DMS153 treated with DMSO at 0.1 percent for 48 hours (cell line): Measurements from ENCODE around the gene TBCD.

Source experiments
- DNase-seq: peaks from one replicate; lab custom pipeline; 2025; ENCODE audit not compliant: unreplicated experiment; lab: John Stamatoyannopoulos, UW

Gene TBCD

DNA sequence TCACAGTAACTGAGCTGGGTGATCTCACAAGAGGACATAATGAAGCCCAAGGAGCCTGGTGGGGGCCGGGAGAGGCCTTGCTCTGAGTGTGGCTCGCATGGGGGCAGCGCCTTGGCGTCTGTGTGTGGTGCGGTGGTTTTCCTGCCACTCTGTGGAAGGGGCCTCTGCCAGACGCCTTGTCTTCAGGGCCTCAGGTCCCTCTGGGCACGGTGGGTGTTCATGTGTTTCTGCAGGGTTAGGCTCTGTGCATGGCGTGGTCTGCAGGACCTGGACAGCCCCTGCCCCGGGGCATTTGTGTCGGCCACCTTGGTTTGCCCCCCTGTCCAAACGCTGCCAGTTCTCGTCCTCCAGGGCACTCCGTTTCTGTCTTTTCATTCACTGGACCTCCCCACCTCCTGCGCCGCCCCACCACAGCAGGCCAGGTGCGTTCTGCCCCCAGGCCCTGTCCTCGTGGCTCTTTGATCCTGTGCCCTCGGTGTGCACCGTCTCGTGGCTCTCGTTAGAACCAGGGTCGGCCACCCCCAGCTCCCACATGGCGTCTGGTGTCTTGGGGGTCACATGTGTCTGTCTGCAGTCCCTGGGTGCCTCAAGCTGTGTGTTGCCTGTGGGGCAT, 131.7 kb downstream of the TBCD start:
- no peak for DNase-seq

DNA sequence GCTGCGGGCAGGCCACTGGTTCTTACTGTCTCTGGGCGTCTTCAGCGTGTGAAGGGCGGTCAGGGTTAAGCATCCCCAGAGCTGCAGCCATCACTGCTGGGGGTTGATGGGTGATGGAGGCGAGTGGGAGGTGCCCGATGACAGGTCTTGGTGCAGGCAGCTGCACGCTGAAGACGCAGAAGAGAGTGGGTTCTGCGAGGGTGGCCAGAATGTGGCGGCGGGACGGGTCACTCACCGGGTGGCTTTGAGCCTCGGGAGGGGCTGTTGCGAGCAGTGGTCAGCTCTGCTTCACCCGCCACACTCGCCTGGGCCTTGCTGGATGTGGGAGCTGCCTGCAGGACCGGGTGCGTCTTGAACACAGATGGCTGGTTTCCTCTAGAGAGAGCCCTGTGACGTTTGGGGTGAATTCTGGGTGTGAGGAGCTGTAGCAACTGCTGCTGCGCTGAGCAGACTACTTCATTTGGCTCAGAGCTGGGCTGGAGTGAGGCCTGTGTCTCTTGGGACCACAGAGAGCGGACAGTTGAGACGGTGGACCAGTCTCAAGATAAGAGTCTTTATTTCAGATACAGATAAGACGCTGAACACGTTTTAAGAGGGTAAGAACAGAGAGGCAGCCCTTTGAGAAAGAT, 132.6 kb downstream of the TBCD start:
- DNase-seq = no peak

DNA sequence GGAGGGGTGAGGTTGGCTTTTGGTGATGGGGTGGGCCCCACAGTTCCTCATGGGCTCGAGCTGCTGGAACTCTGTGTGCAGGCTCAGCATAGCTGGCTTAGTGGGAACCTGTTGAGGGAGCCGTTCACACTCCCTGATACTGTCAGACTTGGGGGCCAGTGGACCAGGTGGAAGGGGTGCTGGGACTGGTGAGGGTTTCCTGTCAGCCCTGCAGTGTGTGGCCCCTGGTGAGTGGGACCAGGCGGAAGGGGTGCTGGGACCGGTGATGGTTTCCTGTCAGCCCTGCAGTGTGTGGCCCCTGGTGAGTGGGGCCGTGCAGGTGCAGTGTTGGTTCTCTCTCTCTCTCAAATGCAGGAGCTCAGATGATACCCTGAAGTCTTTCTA, 133.1 kb downstream of the TBCD start:
- no peak for DNase-seq

DNA sequence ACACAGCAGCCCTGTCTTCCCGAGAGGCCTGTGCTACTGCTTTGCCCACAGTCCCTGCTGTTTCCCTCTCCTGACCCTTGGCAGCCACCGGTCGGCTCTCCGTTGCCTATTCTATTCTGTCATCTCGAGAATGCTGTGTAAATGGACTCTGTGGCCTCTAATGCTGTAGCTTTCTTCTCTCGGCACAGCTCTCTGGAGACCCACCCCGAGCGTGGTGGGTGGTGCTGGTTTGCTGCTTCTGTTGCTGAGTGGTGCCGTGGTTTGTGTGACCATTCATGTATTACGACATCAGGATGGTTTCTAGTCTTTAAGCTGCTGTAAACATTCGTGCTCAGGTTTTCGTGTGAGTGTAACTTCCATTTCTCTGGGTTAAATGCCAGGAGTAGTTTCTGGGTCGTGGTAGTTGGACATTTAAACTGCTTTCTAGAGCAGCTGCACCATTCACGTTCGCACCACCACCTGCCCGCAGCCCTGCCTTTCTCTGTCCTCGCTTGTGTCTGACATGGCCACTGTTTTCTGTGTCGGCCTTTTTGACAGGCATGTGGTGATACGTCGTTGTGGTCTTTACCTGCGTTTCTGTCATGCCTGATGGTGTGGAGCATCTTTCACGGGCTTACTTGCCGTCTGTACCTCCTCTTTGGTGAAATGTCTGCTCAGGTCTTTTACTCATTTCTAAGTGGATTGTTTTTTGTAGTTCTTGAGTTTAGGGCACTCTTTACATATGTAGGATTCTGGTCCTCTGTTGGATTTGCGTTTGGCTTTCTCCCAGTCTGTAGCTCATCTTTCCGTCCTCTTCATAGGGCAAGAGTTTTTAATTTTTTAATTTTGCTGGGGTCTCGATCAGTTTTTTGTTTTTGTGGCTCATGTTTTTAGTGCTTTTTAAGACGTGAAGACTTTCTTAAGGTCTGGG, 135.6 kb downstream of the TBCD start:
- DNase-seq = no peak

DNA sequence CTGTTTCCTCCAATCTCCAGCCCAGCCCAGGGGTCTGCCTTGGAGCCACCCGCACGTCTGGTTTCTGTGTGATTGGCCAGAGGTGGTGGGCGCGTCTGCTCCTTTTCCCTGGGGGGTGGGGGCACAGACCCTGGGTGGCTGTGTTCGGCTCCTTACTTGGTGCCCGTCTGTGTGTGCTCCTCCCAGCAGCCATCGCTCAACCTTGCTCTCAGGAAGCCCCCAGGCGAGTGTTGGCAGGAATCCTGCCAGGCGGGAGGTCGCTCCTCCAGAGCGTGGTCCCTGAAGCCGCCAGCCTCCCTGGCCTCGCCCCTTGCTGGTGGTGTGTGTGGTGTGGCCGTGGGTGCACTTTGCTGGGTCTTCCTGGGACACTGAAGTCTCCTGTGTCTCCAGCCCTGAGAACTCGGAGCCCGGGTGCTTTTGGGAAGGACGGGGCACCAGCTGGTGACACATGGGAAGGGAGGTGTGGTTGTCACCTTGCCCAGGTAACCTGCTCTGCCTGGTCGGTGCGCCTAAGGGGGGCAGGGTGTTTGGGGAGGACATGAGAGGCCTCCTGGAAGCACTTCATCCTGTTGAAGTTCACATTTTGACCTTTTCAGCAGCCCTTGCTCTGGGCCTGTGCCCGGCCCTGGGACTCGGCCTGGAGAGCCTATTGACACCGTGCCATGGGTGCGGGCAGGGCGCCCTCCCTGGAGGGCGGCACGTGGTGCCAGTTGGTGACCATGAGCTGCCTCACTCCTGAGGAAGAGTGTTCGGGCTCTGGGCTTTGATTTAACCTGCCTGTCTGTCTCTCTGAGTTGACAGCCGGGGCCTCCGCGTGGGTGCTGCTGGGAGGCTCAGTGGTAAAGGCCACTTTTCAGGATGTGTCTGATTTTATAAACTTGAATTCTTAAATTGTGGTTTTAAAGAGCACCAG, 137.0 kb downstream of the TBCD start:
- DNase-seq = no peak

DNA sequence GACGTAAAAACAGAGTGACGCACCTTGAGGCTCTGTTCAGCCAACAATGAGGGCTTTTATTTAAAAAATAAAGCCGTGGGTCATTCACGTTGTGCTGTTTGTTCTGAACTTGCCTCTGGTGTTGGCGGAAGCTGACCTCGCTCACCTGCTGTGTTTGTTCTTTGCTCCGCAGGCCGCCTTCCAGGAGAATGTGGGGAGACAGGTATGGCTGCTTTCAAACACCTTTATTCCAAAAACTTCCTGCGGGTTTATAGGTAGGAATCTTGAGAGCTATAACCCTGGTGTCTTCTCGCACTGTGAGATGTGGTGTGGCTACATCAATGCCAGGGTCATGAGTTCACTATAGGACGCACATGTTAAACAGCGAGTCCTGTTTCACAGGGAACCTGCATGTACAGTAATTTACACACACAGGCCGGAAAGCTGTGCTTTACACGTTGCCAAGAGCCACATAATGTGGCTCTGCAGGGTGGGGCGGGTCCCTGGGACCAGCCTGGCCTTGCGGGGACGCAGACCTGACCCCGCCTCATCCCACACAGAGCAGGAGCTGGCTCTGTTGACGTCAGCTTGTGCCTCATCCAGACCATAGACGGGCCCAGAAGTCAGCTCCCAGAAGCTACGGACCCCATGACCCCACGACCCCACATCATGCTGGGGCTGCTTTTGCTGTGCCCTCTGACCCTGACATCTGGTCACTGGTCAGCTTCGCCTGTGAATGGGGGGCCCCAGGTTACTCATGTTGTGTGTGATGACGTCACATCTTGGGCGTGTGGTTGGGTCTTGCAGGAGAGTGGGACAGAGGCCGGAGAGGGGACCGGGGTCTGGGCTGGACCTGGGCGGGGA, 137.9 kb downstream of the TBCD start:
- no peak for DNase-seq

DNA sequence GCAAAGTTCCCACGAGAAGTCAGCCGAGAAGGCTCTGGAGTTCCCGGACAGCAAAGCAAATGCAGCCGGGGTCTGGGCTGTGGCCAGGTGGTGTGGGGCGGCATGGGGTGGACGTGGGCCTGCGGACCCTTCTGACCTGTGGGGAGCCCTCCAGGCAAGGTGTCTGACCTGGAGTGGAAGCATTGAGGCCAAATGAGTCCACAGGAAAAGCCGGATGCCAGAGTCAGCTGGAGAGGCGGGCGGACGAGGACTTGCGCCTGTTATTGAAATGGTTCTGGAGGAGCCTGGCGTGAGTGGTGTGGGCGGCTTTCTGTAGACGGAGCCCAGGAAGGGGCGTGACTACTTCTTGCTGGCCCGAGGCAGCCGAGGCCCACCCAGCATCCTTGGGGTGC, 138.5 kb downstream of the TBCD start:
- DNase-seq = no peak

DNA sequence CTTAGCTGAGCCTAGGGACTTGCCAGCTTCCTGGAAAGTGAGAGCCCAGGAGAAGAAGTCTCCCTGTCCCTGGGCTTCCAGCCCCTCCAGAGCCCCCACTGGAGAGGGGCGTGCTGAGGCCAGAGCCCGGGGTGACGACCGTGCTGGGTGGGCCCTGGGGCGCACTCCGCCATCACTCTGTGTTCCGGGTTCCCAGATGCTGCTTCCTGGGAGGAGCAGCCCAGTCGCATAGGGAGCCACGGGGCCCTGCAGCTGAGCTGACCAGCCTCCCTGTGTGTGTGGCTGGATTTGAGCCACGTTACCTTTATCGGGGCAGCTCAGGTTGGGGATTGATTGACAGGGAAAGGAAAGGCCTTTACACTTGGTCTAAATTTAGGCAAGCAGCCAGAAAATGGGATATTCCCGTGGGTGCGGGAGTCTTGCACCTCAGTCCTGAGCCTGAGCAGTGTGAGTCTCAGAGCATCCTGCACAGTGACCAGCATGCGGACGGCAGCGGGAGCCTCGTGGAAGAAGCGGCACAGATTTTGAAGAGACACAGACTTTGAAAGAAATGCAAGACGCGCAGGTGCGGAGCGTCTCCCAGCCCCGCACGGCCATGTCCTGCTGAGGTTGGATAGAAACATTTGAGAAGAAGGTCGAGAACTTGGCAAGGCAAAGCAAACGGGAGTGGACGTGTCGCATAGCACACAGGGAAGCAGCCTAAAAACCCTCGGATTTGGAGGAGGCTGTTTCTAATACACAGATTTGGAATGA, 139.2 kb downstream of the TBCD start:
- DNase-seq = no peak

DNA sequence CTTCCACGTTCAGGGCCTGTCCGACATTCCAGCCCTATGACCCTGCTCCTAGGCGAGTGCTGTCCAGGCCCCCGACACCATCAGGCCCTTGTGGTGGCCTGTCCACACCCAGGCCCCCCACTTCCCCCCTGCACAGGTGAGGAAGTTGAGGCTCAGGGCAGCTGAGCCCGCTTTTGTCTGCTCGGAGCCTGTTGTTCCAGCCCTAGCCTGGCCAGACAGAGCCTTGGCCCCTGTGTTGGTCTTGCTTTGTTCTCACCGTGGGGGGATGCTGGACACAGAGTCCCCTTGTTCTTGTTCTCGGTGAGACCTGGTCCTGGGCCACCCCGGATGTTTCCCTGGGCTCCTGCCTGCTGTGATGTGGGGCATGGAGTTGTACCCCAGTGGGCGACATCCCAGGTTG, 140.0 kb downstream of the TBCD start:
- no peak for DNase-seq

DNA sequence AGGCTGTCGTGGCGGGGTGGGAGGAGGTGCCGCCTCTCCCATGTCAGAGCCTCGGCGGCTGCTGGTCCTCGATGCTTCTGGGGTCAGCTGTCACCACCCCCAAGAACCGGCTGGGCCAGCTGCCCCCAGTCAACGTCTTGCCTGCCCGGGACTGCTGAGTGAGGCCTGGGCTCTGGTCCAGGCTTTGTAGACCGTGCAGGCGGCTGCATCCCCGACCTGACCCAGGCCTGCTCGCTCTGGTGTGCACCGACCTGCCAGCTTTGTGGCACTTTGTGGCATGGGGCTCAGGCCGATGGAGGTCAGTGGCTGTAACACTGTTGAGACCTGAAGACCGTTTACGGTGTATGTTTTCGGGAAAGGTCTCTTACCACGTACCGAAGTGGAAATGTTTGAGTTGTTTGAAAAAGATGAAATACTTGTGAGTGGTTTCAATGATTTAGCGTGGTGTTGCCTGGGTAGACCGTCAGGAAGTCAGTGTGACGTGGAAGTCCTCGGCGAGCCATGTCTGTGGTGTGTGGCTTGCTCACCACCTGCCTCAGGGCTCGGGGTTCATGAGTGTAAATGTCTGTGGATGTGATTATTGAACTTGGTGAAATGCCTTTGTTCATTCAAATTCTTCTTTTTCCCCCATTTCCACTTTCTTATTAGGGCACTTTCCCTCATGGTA, 141.2 kb downstream of the TBCD start:
- no peak for DNase-seq

DNA sequence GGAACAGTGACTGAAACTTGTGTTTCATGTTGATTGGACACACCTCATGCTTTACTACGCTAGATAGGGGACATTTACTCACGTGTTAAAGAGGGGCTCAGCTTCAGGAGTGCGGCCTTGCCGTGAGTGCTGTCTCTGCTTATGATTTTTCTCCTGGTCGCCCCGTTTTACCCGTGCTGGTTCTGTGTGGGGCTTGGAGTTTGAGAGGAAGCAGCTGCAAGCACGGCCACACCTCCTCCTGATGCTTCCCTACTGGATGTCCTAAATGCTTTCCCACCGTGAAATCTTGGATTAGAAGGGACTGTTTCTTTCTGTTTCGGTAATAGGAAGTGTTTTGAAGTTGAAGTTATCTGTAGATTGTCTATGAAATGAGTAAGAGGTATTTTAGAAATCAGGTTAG, 141.9 kb downstream of the TBCD start:
- DNase-seq = no peak

DNA sequence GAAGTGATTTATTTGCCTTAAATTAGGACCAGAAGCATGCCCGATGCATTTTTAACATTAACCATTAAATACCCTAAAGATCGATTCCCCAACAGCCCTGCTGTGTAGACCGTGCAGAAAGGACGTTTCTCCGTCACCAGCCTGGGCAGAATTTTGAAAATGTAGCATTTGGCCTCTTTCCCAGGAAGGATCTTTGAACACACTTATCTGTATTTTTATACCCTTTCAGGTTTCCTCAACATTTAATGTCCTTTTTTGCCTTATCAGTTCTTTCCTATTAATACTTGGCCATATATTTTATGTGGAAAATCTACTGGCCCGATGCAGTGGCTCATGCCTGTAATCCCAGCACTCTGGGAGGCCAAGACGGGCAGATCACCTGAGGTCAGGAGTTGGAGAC, 142.5 kb downstream of the TBCD start:
- no peak for DNase-seq

DNA sequence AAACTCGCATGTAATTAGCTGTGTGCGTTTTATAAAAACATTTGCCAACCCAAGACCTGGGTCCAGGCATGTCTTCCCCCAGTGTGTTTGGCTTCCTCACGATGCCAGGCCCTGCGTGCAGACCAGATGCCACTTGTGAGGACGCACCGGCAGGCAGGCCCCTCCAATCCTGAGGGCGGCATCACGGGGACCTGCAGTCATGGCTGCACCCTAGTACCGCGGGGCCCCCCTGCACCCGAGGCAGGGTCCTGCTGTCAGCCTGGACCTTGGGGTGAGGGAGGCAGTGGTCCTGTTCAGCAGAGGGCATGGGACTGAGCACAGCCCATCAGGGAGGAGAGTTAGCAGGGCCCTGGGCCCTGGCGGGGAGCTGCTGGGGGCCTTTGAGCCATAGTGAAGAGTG, 143.2 kb downstream of the TBCD start:
- no peak for DNase-seq

DNA sequence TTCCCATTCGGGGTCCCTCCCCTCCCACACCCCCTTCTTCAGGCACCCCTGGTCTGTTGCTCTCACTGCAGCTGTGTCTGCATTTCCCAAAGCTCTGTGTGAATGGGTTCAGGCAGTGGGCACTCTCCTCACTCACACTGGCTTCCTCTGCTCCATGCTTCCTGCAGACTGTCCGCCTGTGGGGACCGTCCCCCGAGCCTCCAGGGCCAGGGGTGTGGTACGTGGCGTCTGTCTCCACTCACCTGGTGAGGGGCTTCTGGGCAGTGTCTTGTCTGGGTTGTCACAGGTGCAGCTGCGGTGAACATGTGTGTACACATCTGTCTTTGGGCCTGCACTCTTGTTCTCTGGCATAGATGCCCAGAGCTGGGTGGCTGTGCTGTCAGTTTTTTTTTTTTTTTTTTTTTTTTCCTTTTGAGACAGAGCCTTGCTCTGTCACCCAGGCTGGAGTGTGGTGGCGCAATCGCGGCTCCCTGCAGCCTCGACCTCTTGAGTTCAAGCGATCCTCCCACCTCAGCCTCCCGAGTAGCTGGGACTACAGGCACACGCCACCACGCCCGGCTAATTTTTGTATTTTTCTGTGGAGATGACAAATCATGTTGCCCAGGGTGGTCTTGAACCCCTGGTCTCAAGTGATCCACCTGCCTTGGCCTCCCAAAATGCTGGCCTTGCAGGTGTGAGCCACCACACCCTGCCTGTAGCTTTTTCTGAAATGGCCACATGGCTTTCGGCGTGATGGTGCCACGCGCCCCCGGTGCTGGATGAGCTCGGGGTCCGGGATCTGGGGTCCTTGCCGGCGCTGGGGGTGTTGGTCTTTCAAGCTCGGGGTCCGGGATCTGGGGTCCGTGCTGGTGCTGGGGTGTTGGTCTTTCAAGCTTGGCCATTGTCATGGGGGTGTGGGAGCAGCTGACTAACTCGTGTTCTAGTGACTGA, 144.5 kb downstream of the TBCD start:
- no peak for DNase-seq

DNA sequence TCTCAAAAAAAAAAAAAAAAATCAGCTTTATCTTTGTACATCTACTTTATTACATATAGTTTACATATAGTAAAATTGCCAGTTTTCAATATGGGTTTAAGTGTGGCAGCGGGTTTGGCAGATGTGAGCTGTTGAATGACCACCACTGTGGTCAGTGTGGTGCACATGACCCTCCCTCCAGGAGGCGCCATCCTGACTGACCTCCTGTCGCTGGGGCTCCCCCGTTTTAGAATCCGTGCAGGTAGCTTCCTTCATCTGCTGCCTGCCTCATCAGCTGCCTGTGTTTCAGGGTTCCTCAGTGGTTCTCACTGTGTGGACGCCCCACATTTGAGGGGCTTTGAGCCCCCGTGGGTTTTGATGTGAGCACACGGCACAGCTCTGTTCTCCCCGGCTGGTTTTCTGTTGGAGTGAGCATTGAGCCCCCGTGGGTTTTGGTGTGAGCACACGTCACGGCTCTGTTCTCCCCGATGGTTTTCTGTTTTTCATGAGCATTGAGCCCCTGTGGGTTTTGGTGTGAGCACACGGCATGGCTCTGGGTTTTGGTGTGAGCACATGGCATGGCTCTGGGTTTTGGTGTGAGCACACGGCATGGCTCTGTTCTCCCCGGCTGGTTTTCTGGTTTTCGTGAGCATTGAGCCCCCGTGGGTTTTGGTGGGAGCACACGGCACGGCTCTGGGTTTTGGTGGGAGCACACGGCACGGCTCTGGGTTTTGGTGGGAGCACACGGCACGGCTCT, 145.8 kb downstream of the TBCD start:
- no peak for DNase-seq

DNA sequence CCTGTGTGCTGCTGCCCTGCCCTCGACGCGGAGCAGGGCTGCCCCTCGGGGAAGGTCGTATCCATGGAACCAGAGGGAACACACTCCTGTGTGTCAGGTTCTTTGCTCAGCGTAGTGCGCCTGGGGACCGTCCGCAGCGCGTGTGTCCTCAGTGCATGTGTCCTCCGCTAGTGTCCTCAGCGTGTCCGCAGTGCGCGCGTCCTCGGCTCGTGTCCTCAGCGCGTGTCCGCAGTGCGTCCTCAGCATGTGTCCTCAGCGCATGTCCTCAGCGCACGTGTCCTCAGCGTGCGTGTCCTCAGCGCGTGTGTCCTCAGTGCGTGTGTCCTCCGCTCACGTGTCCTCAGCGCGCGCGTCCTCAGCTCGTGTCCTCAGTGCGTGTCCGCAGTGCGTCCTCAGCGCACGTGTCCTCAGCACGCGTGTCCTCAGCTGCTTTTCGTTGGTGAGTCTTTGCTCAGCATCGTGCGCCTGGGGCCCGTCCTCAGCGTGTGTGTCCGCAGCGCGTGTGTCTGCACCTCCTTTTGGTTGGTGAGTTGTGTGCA, 147.2 kb downstream of the TBCD start:
- DNase-seq = no peak

DNA sequence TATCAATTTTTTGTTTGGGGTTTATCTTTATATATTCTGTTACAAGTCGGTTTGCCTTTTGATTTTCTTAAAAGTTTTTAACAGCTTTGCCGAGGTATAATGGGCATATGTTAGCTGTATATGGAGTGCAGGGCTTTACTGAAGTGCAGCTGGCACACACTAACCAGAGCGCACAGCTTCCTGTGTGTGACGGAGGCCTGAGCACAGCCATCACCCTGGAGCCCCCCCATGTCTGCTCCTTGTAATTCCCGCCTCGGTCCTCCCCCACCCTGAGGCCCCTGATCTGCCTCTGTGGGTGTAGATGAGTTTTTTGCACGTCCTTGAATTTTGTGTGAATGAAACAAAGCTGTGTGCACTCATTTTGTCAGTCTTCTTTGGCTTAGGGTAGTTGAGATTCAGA, 148.1 kb downstream of the TBCD start:
- no peak for DNase-seq
